PFSK-1 (cell line): ENCODE data around the gene MRPL28.

Source experiments
- POLR2AphosphoS5 ChIP-seq: IDR thresholded peaks from 2 replicates; pipeline ENCODE4 v1.6.1; 2012; ENCODE audit warnings: low read depth, mild to moderate bottlenecking, control low read depth, low read length, moderate library complexity
- TF ChIP-seq, protein P1 (sequence below), 2 experiments: IDR thresholded peaks; 2 replicates each; pipeline versions ENCODE4 v1.6.1 to v1.8.0; 2011 to 2012; ENCODE audit warnings: low read depth in 2 of 2, low read length in 2 of 2, control low read depth in 1 of 2, inconsistent platforms in 1 of 2, mild to moderate bottlenecking in 1 of 2, moderate library complexity in 1 of 2; ENCODE audit not compliant: insufficient read depth in 1 of 2

DNA sequence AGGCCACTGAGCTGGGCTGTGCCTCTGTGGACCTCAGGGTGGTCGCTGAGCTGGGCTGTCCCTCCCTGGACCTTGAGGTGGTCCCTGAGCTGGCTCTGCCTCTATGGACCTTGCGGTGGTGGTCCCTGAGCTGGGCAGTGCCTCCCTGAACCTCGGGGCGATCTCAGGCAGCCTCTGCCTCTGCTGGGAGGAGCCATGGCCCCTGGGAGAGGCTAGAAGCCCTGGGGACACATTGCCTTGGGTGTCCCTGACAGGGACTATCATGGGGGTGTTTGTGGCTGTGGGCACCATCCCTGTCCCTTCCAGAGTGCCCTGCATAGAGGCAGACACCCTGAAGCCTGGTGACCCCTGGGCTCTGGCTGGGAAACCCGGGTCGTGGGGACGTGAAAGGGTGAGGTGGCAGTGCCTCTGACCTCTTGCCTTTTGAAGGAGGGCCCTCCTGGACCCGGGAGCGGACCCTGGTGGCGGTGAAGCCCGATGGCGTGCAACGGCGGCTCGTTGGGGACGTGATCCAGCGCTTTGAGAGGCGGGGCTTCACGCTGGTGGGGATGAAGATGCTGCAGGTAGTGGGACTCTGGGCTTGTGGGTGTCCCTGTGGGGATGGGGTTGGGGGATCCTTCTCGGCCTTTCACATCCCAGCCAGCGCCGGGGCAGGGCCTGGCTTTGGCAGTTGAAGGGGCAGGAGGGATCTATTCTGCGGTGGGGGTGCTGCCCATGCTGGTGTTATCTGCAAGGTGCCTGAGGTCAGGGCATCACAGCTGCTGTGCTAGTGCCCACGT is 28.4 kb upstream of the MRPL28 start:
- no peak for TF ChIP-seq POLR2AphosphoS5
- TF ChIP-seq, protein P1, sequence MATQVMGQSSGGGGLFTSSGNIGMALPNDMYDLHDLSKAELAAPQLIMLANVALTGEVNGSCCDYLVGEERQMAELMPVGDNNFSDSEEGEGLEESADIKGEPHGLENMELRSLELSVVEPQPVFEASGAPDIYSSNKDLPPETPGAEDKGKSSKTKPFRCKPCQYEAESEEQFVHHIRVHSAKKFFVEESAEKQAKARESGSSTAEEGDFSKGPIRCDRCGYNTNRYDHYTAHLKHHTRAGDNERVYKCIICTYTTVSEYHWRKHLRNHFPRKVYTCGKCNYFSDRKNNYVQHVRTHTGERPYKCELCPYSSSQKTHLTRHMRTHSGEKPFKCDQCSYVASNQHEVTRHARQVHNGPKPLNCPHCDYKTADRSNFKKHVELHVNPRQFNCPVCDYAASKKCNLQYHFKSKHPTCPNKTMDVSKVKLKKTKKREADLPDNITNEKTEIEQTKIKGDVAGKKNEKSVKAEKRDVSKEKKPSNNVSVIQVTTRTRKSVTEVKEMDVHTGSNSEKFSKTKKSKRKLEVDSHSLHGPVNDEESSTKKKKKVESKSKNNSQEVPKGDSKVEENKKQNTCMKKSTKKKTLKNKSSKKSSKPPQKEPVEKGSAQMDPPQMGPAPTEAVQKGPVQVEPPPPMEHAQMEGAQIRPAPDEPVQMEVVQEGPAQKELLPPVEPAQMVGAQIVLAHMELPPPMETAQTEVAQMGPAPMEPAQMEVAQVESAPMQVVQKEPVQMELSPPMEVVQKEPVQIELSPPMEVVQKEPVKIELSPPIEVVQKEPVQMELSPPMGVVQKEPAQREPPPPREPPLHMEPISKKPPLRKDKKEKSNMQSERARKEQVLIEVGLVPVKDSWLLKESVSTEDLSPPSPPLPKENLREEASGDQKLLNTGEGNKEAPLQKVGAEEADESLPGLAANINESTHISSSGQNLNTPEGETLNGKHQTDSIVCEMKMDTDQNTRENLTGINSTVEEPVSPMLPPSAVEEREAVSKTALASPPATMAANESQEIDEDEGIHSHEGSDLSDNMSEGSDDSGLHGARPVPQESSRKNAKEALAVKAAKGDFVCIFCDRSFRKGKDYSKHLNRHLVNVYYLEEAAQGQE (IDR thresholded peaks at IDR 0.05; ENCODE audit: insufficient read depth in 1 of 2, low read depth in 2 of 2, low read length in 2 of 2): no peak
